DND-41 (cell line): ENCODE results near the gene GPX1.

Experiments
- CTCF ChIP-seq: IDR thresholded peaks from 2 replicates; pipeline ENCODE4 v1.5.1; 2012; ENCODE audit warnings: borderline replicate concordance, low read length, moderate library complexity, mild to moderate bottlenecking; ENCODE audit not compliant: poor library complexity, severe bottlenecking; ENCODE audit errors: extremely low read depth
- EZH2 ChIP-seq: IDR thresholded peaks from 3 replicates; pipeline ENCODE4 v1.6.1; 2012; ENCODE audit warnings: borderline replicate concordance, low read depth, mild to moderate bottlenecking, moderate library complexity, low read length, inconsistent platforms; ENCODE audit not compliant: severe bottlenecking

- TF ChIP-seq CTCF (no peak), EZH2 (no peak)
These were observed 46.9 kb downstream of the GPX1 start for GRCh38 chr3:49311283-49311682.
